ENCODE measurements around the gene MYPOP. TPM values are rescaled to one million over a fixed set of nuclear protein-coding genes. Genes with fewer than 3 reads are reported as not detected.

Gene MYPOP
- total and polyA plus RNA-seq, 2 of the 13 experiments (the other 11 are each of a cell fraction or from before 2014, with no cell fraction given), result 2.3 to 2.7 TPM

DNA sequence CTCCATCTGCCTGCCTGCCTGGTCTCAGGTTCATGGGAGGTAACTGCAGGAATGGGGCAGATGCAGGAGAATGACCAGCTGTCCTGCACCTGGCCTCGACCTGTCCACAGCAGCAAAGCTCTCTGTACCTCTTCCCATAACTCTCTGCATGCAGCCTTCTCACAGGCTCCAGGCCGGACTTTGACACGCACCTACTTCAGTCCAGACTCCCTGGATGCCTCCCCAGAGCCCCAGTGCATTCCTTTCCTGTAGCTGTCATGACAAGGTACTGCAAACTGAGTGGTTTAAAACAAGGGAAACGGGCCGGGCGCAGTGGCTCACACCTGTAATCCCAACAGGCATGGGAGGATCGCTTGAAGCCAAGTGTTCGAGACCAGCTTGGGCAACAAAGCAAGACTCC, 8.9 kb upstream of the MYPOP start (continued):
- no peak for TF ChIP-seq PAX8 (CRISPR knock-in tag; IDR thresholded peaks at IDR 0.05; ENCODE audit: borderline replicate concordance)
- no peak for TF ChIP-seq TEAD2 (CRISPR knock-in tag; IDR thresholded peaks at IDR 0.05)
- no peak for TF ChIP-seq ZNF567 (CRISPR knock-in tag; IDR thresholded peaks at IDR 0.05; ENCODE audit: borderline replicate concordance)

DNA sequence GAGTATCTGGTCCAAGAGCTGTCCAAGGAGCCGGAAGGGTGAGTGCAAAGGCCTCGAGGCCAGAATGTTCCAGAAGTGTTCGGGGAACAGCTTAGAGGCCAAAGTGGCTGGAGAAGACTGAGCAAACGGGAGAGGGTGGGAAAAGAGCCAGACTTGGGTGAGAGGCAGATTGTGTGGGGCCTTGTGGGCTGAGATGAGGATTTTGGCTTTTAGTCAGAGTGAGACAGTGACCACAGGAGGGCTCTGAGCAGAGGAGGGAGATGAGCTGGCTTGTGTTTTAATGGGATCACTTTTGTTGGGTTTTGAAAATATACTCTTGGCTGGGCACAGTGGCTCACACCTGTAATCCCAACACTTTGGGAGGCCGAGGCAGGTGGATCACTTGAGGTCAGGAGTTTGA, 6.5 kb upstream of the MYPOP start:
- no peak overlapping the region for H3K4me3 ChIP-seq (replicated peaks in 1 of 3; ENCODE audit: insufficient read depth in 1 of 3, low read depth in 2 of 3, low read length in 3 of 3)
- peaks cover 0 to 3% of the 10 kb centered on the region in 2 experiments; a peak in 2 of 5 replicates for H3K27me3 ChIP-seq (ENCODE audit: control insufficient read depth in 1 of 2, insufficient read depth in 2 of 2, low read length in 2 of 2)
- ATAC-seq, result no peak
- no TSS peak for BruUV-seq (replicated peaks)
- DNase-seq (ENCODE audit: low spot score), result no peak
- FAIRE-seq, result no peak
- H3K9ac ChIP-seq (ENCODE audit: insufficient read depth, low read depth, low read length), result no peak overlapping the region
- TF ChIP-seq STAG1 (CRISPR knock-in tag; IDR thresholded peaks at IDR 0.05) (peak; percentile 3; the same call in 1 of the 2 replicates), ZNF703 (CRISPR knock-in tag; IDR thresholded peaks at IDR 0.05; ENCODE audit: borderline replicate concordance) (no peak)
- H3K4me2 ChIP-seq (ENCODE audit: low read depth, low read length), result no peak overlapping the region
- POLR2A ChIA-PET, result interaction anchor here (1.2 kb wide), 1 partner anchor 45 kb away, joined by 3 read pairs; no protein-coding TSS in a partner anchor
- no peak overlapping the region for H2AFZ ChIP-seq (ENCODE audit: low read length)
- in situ Hi-C loops (cut with HindIII; ENCODE audit: extremely low pct_ligation_motif_present, low pct_unique_long_range_greater_than_20kb), result loop anchor here (10.0 kb wide), 1 partner anchor 166 kb away; no protein-coding TSS in a partner anchor
- H3K4me1 ChIP-seq (ENCODE audit: insufficient read depth, low read length), result peaks cover 35% of the 10 kb centered on the region
- H3K79me2 ChIP-seq (ENCODE audit: insufficient read depth, low read length), result no peaks in the 10 kb centered on the region
- CTCF ChIA-PET (ENCODE audit: low intra/inter-chr PET ratio, low total read pairs), result no interaction called here
- 16% methylated on average over 5 of the region's 5 CpGs for WGBS (ENCODE audit: low lambda C conversion rate)
- H3K27ac ChIP-seq (ENCODE audit: extremely low read length, insufficient read depth, low read length), result no peak overlapping the region
- intact Hi-C loops (cut with micrococcal nuclease; ENCODE audit: unreplicated experiment), result no loop called here
- H3K9me3 ChIP-seq (ENCODE audit: low read length), result no peaks in the 10 kb centered on the region
- H4K20me1 ChIP-seq (ENCODE audit: insufficient read depth, low read length), result no peaks in the 10 kb centered on the region
- no peaks in the 10 kb centered on the region for H3K36me3 ChIP-seq (replicated peaks in 1 of 2; ENCODE audit: control insufficient read depth in 1 of 2, insufficient read depth in 2 of 2, low read length in 2 of 2)

DNA sequence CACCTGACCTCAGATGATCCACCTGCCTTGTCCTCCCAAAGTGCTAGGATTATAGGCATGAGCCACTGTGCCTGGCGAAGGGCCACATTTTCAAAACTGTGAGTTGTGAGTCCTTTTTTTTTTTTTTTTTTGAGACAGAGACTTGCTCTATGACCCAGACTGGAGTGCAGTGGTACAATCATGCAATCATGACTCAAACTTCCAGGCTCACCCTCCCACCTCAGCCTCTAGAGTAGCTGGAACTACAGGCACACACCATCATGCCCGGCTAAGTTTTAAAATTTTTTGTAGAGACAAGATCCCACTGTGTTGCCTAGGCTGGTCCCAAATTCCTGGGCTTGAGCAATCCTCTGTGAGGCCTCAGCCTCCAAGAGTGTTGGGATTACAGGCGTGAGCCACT, 3.8 kb upstream of the MYPOP start:
- Histone ChIP-seq H3K9ac (ENCODE audit: insufficient read depth, low read depth, low read length) (no peak overlapping the region), H3K27ac (ENCODE audit: extremely low read length, insufficient read depth, low read length) (no peak overlapping the region), H3K36me3 (replicated peaks in 1 of 2; ENCODE audit: control insufficient read depth in 1 of 2, insufficient read depth in 2 of 2, low read length in 2 of 2) (no peaks in the 10 kb centered on the region), H4K20me1 (ENCODE audit: insufficient read depth, low read length) (no peaks in the 10 kb centered on the region), H2AFZ (ENCODE audit: low read length) (no peak overlapping the region), H3K4me2 (ENCODE audit: low read depth, low read length) (no peak overlapping the region), H3K4me3 (replicated peaks in 1 of 3; ENCODE audit: insufficient read depth in 1 of 3, low read depth in 2 of 3, low read length in 3 of 3) (no peak overlapping the region), H3K4me1 (ENCODE audit: insufficient read depth, low read length) (peaks cover 25% of the 10 kb centered on the region), H3K9me3 (ENCODE audit: low read length) (no peaks in the 10 kb centered on the region), H3K27me3 (ENCODE audit: control insufficient read depth in 1 of 2, insufficient read depth in 2 of 2, low read length in 2 of 2) (peaks cover 0 to 3% of the 10 kb centered on the region in 2 experiments; a peak in 2 of 5 replicates), H3K79me2 (ENCODE audit: insufficient read depth, low read length) (peaks cover 3% of the 10 kb centered on the region)
- ChIA-PET POLR2A (interaction anchor here (0.7 kb wide), 1 partner anchor 89 kb away, joined by 4 read pairs; the partner anchor contains the start of gene CCDC61), CTCF (ENCODE audit: low intra/inter-chr PET ratio, low total read pairs) (no interaction called here)
- no TSS peak for BruUV-seq (replicated peaks)
- ATAC-seq (no peak), DNase-seq (ENCODE audit: low spot score) (no peak), FAIRE-seq (no peak)
- WGBS (ENCODE audit: low lambda C conversion rate), result 10% methylated on average over 3 of the region's 3 CpGs
- intact Hi-C loops (cut with micrococcal nuclease; ENCODE audit: unreplicated experiment) (no loop called here), in situ Hi-C loops (cut with HindIII; ENCODE audit: extremely low pct_ligation_motif_present, low pct_unique_long_range_greater_than_20kb) (loop anchor here (10.0 kb wide), 1 partner anchor 169 kb away; no protein-coding TSS in a partner anchor)
- TF ChIP-seq ZNF7 (CRISPR knock-in tag; IDR thresholded peaks at IDR 0.05) (no peak), FIP1L1 (IDR thresholded peaks at IDR 0.05; ENCODE audit: borderline replicate concordance, insufficient read depth, low read depth, low read length) (no peak), ZNF263 (CRISPR knock-in tag; IDR thresholded peaks at IDR 0.05) (no peak), ZNF451 (CRISPR knock-in tag; IDR thresholded peaks at IDR 0.05) (no peak), MAFF (IDR thresholded peaks at IDR 0.05; ENCODE audit: low read depth, low read length) (no peak), RFXANK (CRISPR knock-in tag; IDR thresholded peaks at IDR 0.05) (no peak), ZNF343 (CRISPR knock-in tag; IDR thresholded peaks at IDR 0.05) (no peak), ADNP (CRISPR knock-in tag; IDR thresholded peaks at IDR 0.05) (no peak)
- TF ChIP-seq, protein P1, sequence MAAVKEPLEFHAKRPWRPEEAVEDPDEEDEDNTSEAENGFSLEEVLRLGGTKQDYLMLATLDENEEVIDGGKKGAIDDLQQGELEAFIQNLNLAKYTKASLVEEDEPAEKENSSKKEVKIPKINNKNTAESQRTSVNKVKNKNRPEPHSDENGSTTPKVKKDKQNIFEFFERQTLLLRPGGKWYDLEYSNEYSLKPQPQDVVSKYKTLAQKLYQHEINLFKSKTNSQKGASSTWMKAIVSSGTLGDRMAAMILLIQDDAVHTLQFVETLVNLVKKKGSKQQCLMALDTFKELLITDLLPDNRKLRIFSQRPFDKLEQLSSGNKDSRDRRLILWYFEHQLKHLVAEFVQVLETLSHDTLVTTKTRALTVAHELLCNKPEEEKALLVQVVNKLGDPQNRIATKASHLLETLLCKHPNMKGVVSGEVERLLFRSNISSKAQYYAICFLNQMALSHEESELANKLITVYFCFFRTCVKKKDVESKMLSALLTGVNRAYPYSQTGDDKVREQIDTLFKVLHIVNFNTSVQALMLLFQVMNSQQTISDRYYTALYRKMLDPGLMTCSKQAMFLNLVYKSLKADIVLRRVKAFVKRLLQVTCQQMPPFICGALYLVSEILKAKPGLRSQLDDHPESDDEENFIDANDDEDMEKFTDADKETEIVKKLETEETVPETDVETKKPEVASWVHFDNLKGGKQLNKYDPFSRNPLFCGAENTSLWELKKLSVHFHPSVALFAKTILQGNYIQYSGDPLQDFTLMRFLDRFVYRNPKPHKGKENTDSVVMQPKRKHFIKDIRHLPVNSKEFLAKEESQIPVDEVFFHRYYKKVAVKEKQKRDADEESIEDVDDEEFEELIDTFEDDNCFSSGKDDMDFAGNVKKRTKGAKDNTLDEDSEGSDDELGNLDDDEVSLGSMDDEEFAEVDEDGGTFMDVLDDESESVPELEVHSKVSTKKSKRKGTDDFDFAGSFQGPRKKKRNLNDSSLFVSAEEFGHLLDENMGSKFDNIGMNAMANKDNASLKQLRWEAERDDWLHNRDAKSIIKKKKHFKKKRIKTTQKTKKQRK (IDR thresholded peaks at IDR 0.05; ENCODE audit: low read length), result no peak
